GM18505 (cell line): Measurements from ENCODE around the gene POMGNT1.

ENCODE experiments used
- ATAC-seq: cut with Tn5 transposase; IDR thresholded peaks from one replicate; pipeline ENCODE4 v1.9.1; 2021; ENCODE audit not compliant: unreplicated experiment
- POLR2A ChIP-seq: IDR thresholded peaks from 4 replicates; pipeline ENCODE4 v1.6.1; 2011; ENCODE audit warnings: borderline replicate concordance; ENCODE audit not compliant: insufficient read depth, insufficient read length; ENCODE audit errors: extremely low read depth

The POMGNT1 gene

DNA sequence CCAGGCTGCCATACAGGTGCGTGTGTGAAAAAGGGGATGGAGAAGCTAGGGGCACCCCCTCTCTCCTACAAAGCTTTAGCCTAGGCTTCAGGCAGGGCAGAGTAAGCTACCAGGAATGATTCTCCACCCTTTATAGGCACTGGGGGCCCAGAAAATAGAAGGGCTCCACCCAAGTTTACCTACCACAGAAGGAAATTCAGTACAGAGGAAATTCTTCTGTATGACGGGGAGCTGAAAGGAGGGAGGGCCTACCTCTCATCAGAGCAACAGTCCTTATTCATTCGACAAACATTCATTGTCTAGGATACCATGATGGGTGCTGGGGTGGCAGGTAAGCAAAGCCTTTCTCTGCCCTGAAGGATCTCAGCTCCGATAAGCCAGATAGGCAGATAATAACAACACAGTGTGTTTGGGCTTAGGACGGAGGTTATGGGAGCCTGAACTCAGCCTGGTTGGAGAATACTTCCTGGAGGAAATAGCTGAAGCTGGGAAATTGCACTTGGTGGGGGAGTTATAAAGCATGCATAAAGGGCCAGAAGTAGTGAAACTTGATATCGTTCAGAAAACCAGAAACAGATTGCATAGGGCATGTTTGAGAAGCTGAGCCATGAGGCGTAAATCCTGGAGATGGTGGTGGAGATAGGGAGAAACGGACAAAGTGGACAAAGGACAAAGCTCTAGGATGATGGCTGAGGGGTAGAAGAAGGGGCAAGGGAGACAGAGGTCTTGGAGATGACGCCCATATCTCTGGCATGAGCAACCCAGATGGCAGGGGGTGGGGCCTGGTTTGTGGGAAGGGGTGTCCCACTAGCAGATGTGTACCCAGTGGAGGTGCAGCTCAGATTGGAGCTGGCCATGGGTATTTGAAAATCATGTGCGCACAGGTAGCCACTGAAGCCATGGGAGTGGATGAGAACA, 16.6 kb downstream of the POMGNT1 start:
- no peak for ATAC-seq
- no peak for TF ChIP-seq POLR2A

DNA sequence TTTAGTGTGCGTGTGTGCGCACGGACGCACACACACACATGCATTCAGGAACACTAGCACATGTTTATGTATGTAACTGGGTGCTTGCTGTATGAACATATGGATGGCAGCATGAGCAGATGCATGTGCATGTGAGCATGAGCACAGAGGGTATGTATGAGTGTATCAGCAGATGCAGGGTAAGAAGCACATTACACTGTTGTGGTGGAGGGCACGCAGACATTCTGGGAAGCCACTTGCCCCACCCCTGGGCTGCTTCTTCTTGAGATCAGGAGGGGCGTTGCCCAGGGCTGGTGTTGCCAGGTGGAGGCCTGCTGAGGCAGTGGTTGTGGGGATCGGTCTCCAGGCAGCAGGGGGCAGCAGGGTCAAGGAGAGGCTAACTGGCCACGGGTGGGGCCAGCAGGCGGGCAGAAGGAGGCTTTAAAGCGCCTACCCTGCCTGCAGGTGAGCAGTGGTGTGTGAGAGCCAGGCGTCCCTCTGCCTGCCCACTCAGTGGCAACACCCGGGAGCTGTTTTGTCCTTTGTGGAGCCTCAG, 18.1 kb downstream of the POMGNT1 start:
- TF ChIP-seq POLR2A: no peak
- no peak for ATAC-seq

DNA sequence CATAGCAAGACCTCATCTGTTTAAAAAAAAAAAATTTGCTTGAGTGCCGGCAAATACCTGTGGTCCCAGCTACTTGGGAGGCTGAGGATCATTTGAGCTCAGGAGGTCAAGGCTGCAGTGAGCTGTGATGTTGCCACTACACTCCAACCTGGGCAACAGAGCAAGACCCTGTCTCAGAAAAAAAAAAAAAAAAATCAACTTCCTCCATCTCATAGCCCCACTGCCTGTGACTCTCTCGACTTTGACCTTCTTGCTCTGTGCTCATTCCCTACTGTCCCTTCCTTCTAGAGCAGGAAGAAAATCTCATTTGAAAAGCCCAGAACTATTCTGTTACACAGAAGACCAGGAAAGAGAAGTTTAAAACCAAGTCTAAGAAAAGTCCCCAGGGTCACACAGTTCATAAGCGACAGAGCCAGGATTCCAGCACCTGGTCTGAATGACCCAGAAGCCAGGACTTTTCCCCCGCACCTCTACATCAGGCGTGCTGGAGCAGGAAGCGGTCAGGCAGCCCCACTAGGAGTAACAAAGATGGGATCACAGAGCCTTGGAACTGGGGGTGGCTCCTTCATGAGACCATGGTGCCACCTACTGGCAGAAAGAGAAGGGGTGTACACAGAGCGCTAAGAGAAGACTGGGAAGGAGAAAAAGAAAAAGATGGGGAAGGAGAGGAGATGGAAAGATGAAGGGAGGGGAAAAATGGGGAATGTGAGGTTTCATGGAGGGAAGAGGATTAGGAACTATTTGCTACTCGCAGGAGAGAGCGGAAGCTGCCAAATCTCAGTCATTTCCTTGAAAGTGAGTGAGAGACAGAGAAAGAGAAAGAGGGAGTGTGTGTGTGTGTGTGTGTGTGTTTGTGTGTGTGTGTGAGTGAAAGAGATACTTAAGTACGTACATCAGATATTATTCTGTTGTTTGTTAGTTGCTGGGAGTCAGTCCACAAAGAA, 18.8 kb downstream of the POMGNT1 start:
- TF ChIP-seq POLR2A: no peak
- no peak for ATAC-seq

DNA sequence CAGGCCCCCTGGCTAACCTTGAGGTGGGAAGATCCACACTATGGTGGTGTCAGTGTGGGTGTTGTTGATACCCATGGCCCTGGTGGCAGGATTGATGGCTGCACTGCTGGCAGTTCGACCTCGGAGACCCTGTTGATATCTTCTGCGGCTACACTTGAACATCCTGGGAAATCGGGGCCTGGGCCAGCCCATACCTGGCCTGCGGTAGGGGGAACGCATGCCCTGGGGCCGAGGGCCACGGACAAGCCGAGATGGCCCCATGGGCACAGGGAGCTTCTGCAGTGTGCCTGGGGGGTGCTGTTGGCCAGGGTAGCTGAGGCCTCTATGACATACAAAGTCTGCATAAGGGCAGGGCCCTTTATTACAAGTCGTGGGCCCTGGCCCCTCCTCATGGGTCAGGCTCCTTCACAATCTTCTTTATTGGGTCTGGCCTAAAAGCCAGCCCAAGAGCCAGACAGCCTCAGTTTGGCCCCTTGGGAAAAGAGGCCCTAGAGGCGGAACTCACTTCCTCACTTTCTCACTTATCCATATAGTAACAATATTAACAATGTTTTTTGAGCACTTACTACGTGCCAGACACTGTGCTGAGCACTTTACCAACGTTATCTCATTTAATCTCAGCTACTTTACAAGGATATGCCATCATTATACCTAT, 21.9 kb downstream of the POMGNT1 start, which contains the start of gene P3R3URF:
Gene P3R3URF, minus strand, starts transcription at position 278 of the 655 bp plus-strand sequence. Its CDS starts 17 bp downstream, at position 261.
- ATAC-seq: no peak
- no peak for TF ChIP-seq POLR2A

DNA sequence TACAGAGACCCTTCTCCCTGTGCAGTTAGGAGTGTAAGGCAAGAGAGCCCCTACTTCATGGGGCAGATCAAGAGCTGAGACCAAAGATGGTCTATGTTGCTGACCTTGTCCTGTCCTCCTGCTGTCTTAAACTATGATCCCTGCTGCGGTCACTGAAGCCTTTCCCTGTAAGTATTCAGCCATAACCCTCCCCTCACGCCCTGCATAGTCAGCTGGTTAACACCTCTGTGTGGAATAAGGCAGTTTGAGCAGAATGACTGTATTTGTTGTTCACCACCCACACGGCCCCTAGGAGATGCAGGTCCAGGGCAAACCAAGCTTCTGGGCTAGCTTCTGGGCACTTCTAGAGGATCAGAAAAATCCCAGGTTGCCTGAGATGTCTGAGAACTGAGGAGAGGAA, 23.0 kb downstream of the POMGNT1 start:
- no peak for ATAC-seq
- no peak for TF ChIP-seq POLR2A

DNA sequence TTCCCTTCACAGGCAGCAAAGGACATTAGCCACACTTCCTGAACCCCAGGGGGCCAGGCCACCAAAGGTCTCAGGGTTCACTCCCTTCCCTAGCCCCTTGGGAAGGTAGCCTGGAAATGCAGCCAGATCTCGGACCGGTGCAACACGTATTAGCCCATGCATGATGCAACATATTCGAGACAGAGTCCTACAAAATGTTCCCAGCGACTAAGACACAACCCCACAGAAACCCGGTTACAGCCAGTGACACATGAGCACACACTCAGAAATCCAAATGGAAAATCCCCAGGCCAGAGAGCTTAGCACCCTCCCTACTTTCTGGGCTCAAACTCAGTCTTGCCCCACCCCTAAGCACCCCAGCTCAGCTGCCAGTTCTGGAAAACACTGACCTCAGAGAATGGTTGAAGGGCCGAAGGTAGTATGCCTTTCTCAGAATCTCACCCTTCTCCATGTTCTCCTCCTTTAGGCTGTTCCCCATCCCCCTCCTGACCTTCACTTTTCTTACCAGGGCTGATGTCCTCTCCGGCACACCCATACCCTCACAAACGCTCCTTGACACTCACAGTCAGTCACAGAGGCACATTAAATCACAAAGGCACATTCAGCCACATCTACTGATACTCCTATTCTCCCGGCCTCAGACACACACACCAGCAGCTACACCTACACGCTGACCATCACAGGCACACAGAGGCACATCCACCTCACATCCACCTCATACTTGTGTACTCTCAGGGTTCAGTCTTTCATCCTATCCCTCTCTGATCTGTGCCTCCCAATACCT, 23.6 kb downstream of the POMGNT1 start, which contains the start of gene TSPAN1:
Gene TSPAN1, plus strand, starts transcription at position 640 of the 784 bp plus-strand sequence. CDS start 6,021 bp downstream, outside the sequence.
- no peak for TF ChIP-seq POLR2A
- ATAC-seq: no peak

DNA sequence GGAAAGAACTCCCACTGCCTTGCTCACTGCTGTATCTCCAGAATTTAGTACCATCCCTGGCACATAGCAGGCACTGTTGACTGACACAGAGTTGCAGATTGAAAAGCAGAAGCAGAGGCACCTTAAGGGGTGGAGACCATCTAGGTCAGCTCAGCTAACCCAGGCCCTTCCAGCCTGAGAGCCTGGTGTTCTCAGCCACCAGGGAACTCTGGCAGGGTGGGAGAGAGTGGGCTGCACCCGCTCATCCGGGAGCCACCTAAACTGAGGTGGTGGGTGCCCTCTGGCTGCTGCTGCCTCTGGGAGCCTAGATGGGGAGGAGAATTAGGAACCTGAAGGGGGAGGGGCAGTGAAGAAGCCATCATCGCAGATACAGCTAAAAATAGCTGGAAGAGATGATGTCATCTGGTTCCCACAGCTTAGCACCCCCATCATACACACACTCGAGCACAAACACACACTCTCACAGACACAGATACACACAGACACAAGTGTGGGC, 24.8 kb downstream of the POMGNT1 start:
- no peak for TF ChIP-seq POLR2A
- ATAC-seq: no peak

DNA sequence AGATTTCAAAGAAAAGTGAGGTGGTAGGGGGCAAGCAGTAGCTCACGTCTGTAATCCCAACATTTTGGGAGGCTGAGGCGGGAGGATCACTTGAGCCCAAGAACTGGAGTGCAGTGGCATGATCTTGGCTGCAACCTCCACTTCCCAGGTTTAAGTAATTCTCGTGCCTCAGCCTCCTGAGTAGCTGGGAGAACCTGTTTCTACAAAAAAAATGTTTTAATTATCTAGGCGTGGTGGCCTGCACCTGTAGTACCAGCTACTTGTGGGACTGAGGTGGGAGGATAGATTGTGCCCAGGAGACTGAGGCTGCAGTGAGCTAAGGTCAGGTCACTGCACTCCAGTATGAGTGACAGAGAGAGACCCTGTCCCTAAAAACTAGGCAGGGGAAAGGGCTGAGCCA, 25.9 kb downstream of the POMGNT1 start:
- no peak for TF ChIP-seq POLR2A
- no peak for ATAC-seq

DNA sequence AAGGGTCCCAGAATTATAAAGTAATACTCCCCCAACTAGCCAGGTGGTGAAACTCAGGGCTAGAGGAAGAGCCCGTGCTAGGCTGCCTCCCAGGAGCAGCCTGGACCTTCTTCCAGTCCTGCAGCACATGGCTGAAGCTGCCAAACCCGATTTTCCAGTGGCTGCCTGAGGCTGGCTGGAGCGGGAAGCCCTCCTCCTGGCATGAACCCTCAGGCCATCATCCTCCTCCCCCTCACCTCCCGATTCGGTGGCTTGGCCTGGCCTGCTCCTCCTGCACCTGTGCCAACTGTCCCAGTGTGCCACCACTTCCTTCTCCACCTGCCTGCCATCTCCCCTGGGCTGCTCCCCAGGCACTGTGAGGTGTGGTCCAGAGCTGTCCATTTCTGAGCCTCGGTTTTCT, 26.4 kb downstream of the POMGNT1 start:
- no peak for ATAC-seq
- TF ChIP-seq POLR2A: no peak

DNA sequence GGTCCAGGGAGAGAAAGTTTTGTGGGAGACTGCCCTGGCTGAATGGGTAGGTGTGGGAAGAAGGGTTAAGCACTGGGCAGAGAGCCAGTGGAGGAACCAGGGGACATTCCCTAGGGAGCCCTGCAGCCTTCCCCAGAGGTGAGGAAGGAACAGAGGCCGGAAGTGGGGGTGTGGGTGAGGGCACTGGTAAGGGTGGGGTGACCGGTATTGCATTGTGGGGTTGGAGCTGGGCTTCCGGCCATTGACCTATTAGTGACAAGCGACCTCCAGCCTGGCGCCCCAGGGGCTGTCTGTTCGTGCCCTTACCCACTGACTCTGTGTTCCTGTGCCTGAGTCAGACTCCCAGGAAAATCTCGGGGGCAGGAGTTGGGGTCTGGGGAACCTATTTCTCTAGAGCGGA, 26.9 kb downstream of the POMGNT1 start:
- no peak for ATAC-seq
- no peak for TF ChIP-seq POLR2A

DNA sequence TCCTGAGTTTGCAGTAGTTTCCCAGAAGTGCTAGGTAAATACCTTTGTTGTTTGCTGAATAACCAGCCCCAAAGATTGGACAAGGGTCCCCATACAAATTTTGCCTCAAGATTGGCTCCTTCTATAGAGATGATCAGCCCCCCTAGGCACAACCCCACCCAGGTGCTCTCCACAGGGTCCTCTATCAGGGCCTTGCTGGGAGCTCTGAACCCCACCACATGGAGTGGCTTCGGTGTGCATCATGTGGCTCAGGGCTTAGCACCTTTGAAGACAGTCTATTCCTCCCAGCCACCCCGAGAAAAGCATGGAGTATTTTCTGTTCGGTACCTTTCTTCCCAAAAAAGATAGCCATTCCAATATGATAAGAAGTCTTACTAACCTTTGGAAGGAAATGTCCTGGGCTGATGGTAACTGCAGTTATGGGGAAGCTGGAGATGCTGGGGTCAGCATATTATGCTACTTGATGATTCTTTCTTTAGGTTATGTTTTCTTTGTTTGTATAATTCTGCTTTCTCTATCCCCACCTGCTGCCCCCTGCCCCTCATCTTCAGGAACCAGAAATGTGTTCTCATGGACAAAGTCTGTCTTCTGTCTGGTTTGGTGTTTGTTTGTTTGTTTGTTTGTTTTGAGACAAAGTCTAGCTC, 28.3 kb downstream of the POMGNT1 start:
- no peak for ATAC-seq
- TF ChIP-seq POLR2A: no peak
